Urothelium cell line (cell line): Measurements from ENCODE around the gene MOB4.
A peak's percentile ranks its signal among the peaks of the same experiment; 100 is the strongest.
"Not testable (repeated sequence)": the region's sequence is repeated elsewhere in the genome, so short reads cannot be mapped to it uniquely, and the experiment has no call there.

Source experiments
- DNase-seq: peaks from one replicate; pipeline ENCODE4 v3.0.0; 2011; ENCODE audit warnings: low spot score, mixed read lengths
- FAIRE-seq: peaks from 2 replicates; lab custom pipeline; 2011; peaks lifted over from hg19 to GRCh38; lab: Jason Lieb, UNC

MOB4 gene

GRCh38 chr2:197580166-197580565 is 64.3 kb downstream of the MOB4 start:
- DNase-seq, FAIRE-seq: not testable (repeated sequence)

DNA sequence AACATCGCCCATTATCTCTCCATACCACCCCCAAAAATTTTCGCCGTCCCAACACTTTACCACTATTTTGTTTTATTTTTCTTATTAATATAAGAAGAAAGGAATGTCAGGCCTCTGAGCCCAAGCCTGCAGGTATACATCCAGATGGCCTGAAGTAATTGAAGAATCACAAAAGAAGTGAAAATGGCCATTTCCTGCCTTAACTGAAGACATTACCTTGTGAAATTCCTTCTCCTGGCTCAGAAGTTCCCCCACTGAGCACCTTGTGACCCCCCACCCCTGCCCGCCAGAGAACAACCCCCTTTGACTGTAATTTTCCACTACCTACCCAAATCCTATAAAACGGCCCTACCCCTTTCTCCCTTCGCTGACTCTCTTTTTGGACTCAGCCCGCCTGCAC is 71.4 kb downstream of the MOB4 start:
- FAIRE-seq, DNase-seq: not testable (repeated sequence)

- no peak for DNase-seq
Observed at GRCh38 chr2:197591339-197592072, 75.6 kb downstream of the MOB4 start.

GRCh38 chr2:197596766-197597165 is 80.9 kb downstream of the MOB4 start:
- no peak for FAIRE-seq

More at GRCh38 chr2:197591339-197592072, 75.6 kb downstream of the MOB4 start:
- no peak for FAIRE-seq

GRCh38 chr2:197597166-197597565 is 81.3 kb downstream of the MOB4 start:
- no peak for FAIRE-seq
- no peak for DNase-seq

More at GRCh38 chr2:197596766-197597165, 80.9 kb downstream of the MOB4 start:
- DNase-seq, result no peak

- no peak for DNase-seq
- FAIRE-seq, result no peak
Observed at GRCh38 chr2:197598450-197598849, 82.6 kb downstream of the MOB4 start.

- peak; percentile 27 for DNase-seq
- no peak for FAIRE-seq
Observed at GRCh38 chr2:197599285-197599965, 83.6 kb downstream of the MOB4 start.

- FAIRE-seq, result no peak
- no peak for DNase-seq
Observed at GRCh38 chr2:197600306-197600705, 84.4 kb downstream of the MOB4 start.

- DNase-seq (no peak), FAIRE-seq (no peak)
Observed at GRCh38 chr2:197601726-197602125, 85.9 kb downstream of the MOB4 start.
